Small intestine (tissue), 7 donors: ENCODE data around the gene PDPN. TPM values are rescaled to one million over a fixed set of nuclear protein-coding genes. Genes with fewer than 3 reads are reported as not detected.

Experiments
- DNase-seq, 2 donors: peaks; one replicate each; pipeline versions ENCODE4 v3.0.0 to v3.0.0-alpha.2; 2013
- FAIRE-seq: peaks from 2 replicates; lab custom pipeline; 2012; peaks lifted over from hg19 to GRCh38; lab: Jason Lieb, UNC
- H3K27ac ChIP-seq, 3 donors: one replicate each; pipeline ENCODE4 v1.5.1; 2013; ENCODE audit warnings: low read length in 2 of 3, mild to moderate bottlenecking in 2 of 3, control low read depth in 1 of 3, inconsistent platforms in 1 of 3, low read depth in 1 of 3, moderate library complexity in 1 of 3
- H3K27me3 ChIP-seq, 3 donors: one replicate each; pipeline ENCODE4 v1.6.1; 2013; ENCODE audit warnings: low read length in 3 of 3, inconsistent platforms in 1 of 3; ENCODE audit not compliant: control insufficient read depth in 3 of 3, insufficient read depth in 3 of 3
- H3K36me3 ChIP-seq, 3 donors: one replicate each; pipeline ENCODE4 v1.6.1; 2013; ENCODE audit warnings: low read length in 3 of 3, inconsistent platforms in 1 of 3, low read depth in 1 of 3, mild to moderate bottlenecking in 1 of 3, moderate library complexity in 1 of 3; ENCODE audit not compliant: control insufficient read depth in 3 of 3, insufficient read depth in 2 of 3
- H3K4me1 ChIP-seq, 3 donors: one replicate each; pipeline ENCODE4 v1.6.1; 2013; ENCODE audit warnings: low read length in 2 of 3, inconsistent platforms in 1 of 3, low read depth in 1 of 3, mild to moderate bottlenecking in 1 of 3, moderate library complexity in 1 of 3; ENCODE audit not compliant: control insufficient read depth in 3 of 3, insufficient read depth in 2 of 3
- H3K4me3 ChIP-seq, 3 donors: one replicate each; pipeline ENCODE4 v1.5.1; 2013; ENCODE audit warnings: low read length in 3 of 3, control low read depth in 1 of 3, inconsistent platforms in 1 of 3, low read depth in 1 of 3, mild to moderate bottlenecking in 1 of 3, moderate library complexity in 1 of 3
- H3K9me3 ChIP-seq, 2 donors: one replicate each; pipeline ENCODE4 v1.6.1; 2013; ENCODE audit warnings: low read depth in 1 of 2, low read length in 1 of 2; ENCODE audit not compliant: control insufficient read depth in 2 of 2, insufficient read depth in 1 of 2
- WGBS, 3 donors: extraction: QIAGEN DNeasy Blood & Tissue Kit; methylation state at CpG; one replicate each; pipeline ENCODE4 v1.1.7; 2013; 5-methylcytosine and 5-hydroxymethylcytosine counted together
- polyA plus RNA-seq, 4 donors: library from polyadenylated mRNA; stranded (reverse) in 3 of 4; unstranded in 1 of 4; fragments of 200-250 nt in 3 of 4; fragments of 120-200 nt in 1 of 4; gene quantifications; one replicate each; pipeline versions ENCODE4 v1.2.1 to v1.2.3, GENCODE V29; 2013
- donor health status: healthy with polysubstance abuse.
- donor health status: control.
- donor health status: control.
- donor health status: Bipolar disorder and iron deficiency.
- donor health status: healthy.

The PDPN gene
- polyA plus RNA-seq, 4 donors: 0.89 to 18.7 (median 3.5) TPM

GRCh38 chr1:13588946-13589796, 5.5 kb downstream of the PDPN start:
- 69 to 75% (median 73%) methylated on average over 11 of the region's 11 CpGs for WGBS, 3 donors
- H3K27me3 ChIP-seq: peaks cover 0 to 22% (median 3%) of the 10 kb centered on the region in 3 donors
- H3K4me3 ChIP-seq: no peak overlapping the region
- H3K27ac ChIP-seq: no peak overlapping the region
- H3K36me3 ChIP-seq: no peaks in the 10 kb centered on the region
- H3K4me1 ChIP-seq: no peaks in the 10 kb centered on the region
- DNase-seq: no peak
- FAIRE-seq: no peak
- no peaks in the 10 kb centered on the region for H3K9me3 ChIP-seq

DNA sequence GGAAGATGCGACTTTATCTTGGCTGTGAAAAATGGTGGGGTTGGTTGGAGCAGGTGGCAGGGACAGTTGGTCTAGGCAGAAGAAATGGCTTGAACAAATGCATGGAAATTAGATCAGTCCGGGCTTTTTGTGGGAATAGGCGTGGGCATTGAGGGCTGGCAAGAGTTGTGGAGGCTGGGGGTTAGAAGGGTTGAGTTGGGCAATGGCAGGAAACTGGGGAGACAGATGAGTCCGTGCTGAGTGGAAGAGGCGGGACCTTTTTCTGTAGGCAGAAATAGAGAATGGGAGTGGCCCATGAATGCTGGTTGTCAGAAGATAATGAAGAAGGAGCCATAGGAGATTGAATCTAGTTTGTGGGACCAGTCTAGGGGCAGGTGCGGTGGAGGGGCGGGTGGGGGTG, 6.9 kb downstream of the PDPN start:
- H3K9me3 ChIP-seq: no peaks in the 10 kb centered on the region
- H3K36me3 ChIP-seq: no peaks in the 10 kb centered on the region
- FAIRE-seq: no peak
- no peak overlapping the region for H3K4me3 ChIP-seq
- H3K4me1 ChIP-seq: no peaks in the 10 kb centered on the region
- no peak overlapping the region for H3K27ac ChIP-seq
- no peak for DNase-seq
- 80 to 84% (median 80%) methylated on average over 7 of the region's 7 CpGs for WGBS, 3 donors
- H3K27me3 ChIP-seq: peaks cover 0 to 10% (median 0%) of the 10 kb centered on the region in 3 donors

DNA sequence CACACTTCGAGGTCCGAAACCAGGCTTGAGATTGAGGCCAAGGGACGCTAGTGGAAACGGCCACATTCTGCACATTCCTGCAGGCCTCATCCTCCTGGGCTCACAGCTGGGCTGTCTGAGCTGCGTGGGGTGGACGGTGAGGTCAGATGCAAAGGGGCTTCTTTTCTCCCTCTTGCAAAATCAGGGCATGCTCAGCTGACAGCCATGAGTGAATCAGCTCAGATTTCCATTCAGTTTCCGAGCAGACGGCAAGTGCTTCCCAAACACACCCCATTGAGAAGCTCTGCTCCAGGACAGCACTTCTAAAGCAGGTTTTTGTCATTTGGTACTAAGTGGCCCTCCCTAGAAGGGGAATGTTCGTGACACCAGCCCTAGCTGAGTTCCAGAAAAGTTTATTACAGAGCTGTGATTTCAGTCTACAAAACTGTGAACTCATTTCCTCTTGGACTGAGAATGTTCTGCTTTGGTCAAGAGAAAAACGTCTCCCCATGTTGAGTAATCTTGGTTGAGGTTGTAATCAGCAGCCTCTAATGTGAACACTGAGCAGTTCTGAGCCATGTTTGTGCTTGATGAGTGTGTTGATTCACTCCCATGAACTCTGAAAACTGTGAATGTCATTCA, 10.0 kb downstream of the PDPN start:
- no peaks in the 10 kb centered on the region for H3K4me1 ChIP-seq
- peak overlapping the region in 2 of 3 donors; percentile 38 to 64 for H3K27ac ChIP-seq
- 37 to 44% (median 42%) methylated on average over 10 of the region's 10 CpGs for WGBS, 3 donors
- no peak overlapping the region for H3K4me3 ChIP-seq
- no peaks in the 10 kb centered on the region for H3K27me3 ChIP-seq
- no peaks in the 10 kb centered on the region for H3K9me3 ChIP-seq
- no peaks in the 10 kb centered on the region for H3K36me3 ChIP-seq
- DNase-seq (peak in 1 of 2 donors; percentile 18), FAIRE-seq (no peak)

GRCh38 chr1:13595411-13595810, 11.8 kb downstream of the PDPN start:
- DNase-seq (no peak), FAIRE-seq (no peak)
- no peak overlapping the region for H3K27ac ChIP-seq
- no peaks in the 10 kb centered on the region for H3K4me1 ChIP-seq
- no peak overlapping the region for H3K4me3 ChIP-seq
- 83 to 89% (median 88%) methylated on average over 10 of the region's 10 CpGs for WGBS, 3 donors
- peaks cover 0 to 2% (median 0%) of the 10 kb centered on the region in 3 donors for H3K27me3 ChIP-seq
- no peaks in the 10 kb centered on the region for H3K36me3 ChIP-seq
- no peaks in the 10 kb centered on the region for H3K9me3 ChIP-seq

GRCh38 chr1:13597166-13597565, 13.5 kb downstream of the PDPN start:
- Histone ChIP-seq H3K27me3 (peaks cover 0 to 2% (median 0%) of the 10 kb centered on the region in 3 donors), H3K4me1 (no peaks in the 10 kb centered on the region), H3K9me3 (no peaks in the 10 kb centered on the region), H3K27ac (no peak overlapping the region), H3K36me3 (no peaks in the 10 kb centered on the region), H3K4me3 (no peak overlapping the region)
- 30 to 53% (median 36%) methylated on average over 7 of the region's 7 CpGs for WGBS, 3 donors
- no peak for DNase-seq
- no peak for FAIRE-seq

- DNase-seq (no peak), FAIRE-seq (no peak)
- Histone ChIP-seq H3K9me3 (no peaks in the 10 kb centered on the region), H3K27ac (no peak overlapping the region), H3K4me1 (no peaks in the 10 kb centered on the region), H3K4me3 (no peak overlapping the region), H3K27me3 (peaks cover 0 to 2% (median 0%) of the 10 kb centered on the region in 3 donors), H3K36me3 (no peaks in the 10 kb centered on the region)
- whole genome bisulfite sequencing, 3 donors: 67 to 72% (median 69%) methylated on average over 7 of the region's 7 CpGs
These were observed 17.3 kb downstream of the PDPN start for GRCh38 chr1:13600762-13601453.

- peaks cover 0 to 2% (median 0%) of the 10 kb centered on the region in 3 donors for H3K27me3 ChIP-seq
- H3K9me3 ChIP-seq: no peaks in the 10 kb centered on the region
- DNase-seq (no peak), FAIRE-seq (no peak)
- no peaks in the 10 kb centered on the region for H3K36me3 ChIP-seq
- no peak overlapping the region for H3K4me3 ChIP-seq
- WGBS, 3 donors: 79 to 82% (median 82%) methylated on average over 5 of the region's 5 CpGs
- no peaks in the 10 kb centered on the region for H3K4me1 ChIP-seq
- H3K27ac ChIP-seq: no peak overlapping the region
These were observed 20.5 kb downstream of the PDPN start for GRCh38 chr1:13604176-13604575.

- peak overlapping the region in 1 of 3 donors; percentile 27 for H3K27ac ChIP-seq
- WGBS, 3 donors: 83 to 89% (median 84%) methylated on average over 3 of the region's 3 CpGs
- peaks cover 0 to 2% (median 0%) of the 10 kb centered on the region in 3 donors for H3K27me3 ChIP-seq
- FAIRE-seq (no peak), DNase-seq (no peak)
- no peaks in the 10 kb centered on the region for H3K4me1 ChIP-seq
- no peak overlapping the region for H3K4me3 ChIP-seq
- no peaks in the 10 kb centered on the region for H3K9me3 ChIP-seq
- no peaks in the 10 kb centered on the region for H3K36me3 ChIP-seq
These were observed 21.1 kb downstream of the PDPN start for GRCh38 chr1:13604721-13605120.
